DOHH2 (cell line): ENCODE results near the gene GMPR2.
"Not testable (repeated sequence)": the region's sequence is repeated elsewhere in the genome, so short reads cannot be mapped to it uniquely, and the experiment has no call there.

Experiments
- EZH2phosphoT487 ChIP-seq: fragments of 200-600 bp; sonication (generic); IDR thresholded peaks from 2 replicates; pipeline ENCODE4 v1.6.1; 2017; ENCODE audit warnings: borderline replicate concordance, mild to moderate bottlenecking, antibody characterized with exemption, low read length, moderate library complexity, mixed read lengths
- TF ChIP-seq, protein P1 (sequence below): fragments of 200-600 bp; sonication (generic); IDR thresholded peaks from one replicate; pipeline ENCODE4 v1.5.1; 2014; ENCODE audit warnings: antibody characterized with exemption, mild to moderate bottlenecking, low read depth, low read length; ENCODE audit not compliant: poor library complexity, severe bottlenecking

DNA sequence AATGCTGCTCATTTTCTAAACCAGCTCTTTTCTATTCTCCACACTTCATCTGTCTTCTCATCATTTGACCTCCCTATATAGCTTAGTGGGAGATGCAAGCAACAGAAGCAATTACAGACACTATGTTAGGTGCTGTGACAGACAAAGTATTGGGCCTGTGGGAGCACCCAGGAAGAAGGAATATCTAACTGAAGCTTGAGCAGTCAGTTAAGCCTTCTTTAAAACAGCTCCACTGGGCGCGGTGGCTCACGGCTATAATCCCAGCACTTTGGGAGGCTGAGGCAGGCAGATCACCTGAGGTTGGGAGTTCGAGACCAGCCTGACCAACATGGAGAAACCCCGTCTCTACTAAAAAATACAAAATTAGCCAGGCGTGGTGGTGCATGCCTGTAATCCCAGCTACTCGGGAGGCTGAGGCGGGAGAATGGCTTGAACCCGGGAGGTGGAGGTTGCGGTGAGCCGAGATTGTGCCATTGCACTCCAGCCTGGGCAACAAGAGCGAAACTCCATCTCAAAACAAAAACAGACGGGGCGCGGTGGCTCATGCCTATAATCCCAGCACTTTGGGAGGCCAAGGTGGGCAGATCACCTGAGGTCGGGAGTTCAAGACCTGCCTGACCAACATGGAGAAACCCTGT lies 29.4 kb upstream of the GMPR2 start:
- TF ChIP-seq, protein P1, sequence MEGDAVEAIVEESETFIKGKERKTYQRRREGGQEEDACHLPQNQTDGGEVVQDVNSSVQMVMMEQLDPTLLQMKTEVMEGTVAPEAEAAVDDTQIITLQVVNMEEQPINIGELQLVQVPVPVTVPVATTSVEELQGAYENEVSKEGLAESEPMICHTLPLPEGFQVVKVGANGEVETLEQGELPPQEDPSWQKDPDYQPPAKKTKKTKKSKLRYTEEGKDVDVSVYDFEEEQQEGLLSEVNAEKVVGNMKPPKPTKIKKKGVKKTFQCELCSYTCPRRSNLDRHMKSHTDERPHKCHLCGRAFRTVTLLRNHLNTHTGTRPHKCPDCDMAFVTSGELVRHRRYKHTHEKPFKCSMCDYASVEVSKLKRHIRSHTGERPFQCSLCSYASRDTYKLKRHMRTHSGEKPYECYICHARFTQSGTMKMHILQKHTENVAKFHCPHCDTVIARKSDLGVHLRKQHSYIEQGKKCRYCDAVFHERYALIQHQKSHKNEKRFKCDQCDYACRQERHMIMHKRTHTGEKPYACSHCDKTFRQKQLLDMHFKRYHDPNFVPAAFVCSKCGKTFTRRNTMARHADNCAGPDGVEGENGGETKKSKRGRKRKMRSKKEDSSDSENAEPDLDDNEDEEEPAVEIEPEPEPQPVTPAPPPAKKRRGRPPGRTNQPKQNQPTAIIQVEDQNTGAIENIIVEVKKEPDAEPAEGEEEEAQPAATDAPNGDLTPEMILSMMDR: not testable (repeated sequence)
- not testable (repeated sequence) for TF ChIP-seq EZH2phosphoT487
